ENCODE data around the gene HLA-DPB1.
"Not testable (repeated sequence)": the region's sequence is repeated elsewhere in the genome, so short reads cannot be mapped to it uniquely, and the experiment has no call there.

HLA-DPB1 gene

DNA sequence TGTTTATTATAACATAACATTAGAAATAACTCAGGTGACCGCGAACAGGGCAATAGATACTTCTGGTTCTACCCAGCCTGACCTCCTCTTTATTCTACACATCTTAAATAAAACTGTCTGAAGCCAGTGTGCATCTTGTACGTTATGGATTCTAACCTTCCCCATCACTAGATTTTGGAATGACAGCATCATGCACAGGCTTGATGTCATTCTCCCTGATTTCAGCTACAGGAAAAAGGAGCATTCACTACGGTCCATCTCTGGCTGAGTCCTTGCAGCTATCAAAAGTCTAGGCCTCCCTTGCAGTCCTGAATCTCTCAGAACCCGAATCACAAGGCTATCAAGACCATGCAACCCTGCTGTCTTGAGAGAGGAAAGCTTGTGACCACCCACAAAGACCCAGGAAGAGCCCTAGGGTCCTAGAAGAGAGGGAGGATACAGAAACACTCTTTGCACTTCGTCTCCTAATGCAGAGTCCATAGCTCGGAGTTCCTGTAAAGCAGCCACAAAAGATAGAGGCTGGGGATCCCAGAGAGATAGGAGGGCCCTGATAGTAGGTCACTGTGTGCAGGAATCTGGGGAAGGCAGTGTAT, 3.2 kb upstream of the HLA-DPB1 start:
- no peak for DNase-seq

DNA sequence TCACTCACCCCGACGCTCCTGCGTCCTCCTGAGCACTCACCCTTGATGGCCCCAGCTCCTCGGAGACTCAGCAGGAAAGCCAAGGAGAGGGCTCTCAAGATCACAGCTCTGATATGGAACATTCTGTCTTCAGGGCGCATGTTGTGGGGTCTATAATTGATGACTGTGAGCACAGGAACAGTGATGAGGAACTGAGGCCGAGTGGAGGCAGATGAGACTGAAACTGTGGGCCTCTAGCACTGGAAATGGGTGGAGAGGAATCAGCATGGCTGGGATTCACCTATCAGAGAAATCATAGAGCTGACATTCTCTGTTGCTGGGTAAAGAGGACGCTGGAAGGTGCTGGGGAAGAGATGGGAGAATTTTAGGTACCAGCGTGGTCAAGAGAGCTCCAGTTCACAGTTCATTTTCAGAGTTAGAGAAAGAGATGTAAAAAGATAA, 2.3 kb upstream of the HLA-DPB1 start, which contains the start of gene HLA-DPA1:
Gene HLA-DPA1 (minus strand): TSS at position 219 of the 441 bp plus-strand sequence.
- peak; percentile 19 for DNase-seq

DNA sequence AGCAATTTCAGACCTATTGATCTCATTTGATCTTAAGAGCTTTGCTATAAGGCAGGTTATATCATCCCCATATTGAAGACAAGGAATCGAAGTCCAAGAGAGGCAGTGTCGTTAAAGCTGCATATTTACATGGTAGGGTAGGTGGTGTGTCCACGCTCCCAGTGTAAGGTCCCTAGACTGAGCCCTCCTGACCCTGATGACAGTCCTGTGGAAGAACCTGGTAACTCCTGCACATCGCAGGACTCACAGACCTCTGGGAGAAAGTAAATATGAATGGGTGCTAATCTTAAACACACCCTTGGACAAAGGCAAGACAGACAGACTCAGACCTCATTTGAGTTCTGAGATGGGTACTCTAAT, 602 bp upstream of the HLA-DPB1 start:
- DNase-seq = no peak

DNA sequence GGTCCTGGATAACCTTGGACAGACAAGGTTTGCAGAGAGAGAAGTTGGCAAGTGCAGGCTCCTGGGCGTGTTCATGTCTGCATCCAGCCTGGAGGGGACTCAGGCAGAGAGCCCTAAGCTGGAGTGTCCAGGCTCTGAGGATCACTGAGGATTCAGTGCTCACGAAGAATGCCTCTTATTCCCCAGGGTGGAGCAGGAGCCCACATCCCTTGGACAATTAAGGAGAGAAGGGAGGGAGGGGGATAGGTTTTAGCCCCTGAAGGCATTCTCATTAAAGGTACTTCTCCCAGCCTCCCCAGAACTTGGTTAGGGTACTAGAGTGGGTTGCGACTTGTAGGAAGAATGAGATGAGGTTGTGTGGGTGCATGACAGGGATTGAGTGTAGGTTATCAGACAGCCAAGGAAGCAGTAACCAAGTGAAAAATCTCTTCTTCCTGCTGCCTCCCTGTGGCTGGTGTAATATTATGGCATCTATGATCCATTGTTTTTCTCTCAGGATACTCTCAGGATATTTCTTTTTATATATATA, 680 bp downstream of the HLA-DPB1 start:
- no peak for DNase-seq

DNA sequence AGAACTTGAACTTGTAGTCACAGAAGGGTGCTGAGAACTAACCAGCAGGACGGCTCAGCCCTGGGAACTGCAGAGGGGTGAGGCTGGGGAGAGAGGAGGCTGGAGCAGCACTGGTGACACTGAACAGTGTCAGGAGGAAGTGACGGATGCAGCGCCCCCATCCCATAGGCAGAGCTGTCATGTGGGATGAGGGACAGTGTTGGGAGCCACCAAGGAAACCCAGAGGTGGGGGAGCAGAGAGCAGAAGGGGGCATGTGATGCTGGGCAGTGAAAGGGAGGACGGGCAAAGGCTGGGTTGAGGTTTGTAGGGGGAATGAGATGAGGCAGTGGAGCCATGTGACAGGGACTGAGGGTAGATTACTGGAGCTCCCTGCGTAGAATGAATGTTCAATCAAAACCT, 2.1 kb downstream of the HLA-DPB1 start:
- no peak for DNase-seq

- no peak for DNase-seq
Measured at GRCh38 chr6:33078442-33078841, 2.7 kb downstream of the HLA-DPB1 start.

DNA sequence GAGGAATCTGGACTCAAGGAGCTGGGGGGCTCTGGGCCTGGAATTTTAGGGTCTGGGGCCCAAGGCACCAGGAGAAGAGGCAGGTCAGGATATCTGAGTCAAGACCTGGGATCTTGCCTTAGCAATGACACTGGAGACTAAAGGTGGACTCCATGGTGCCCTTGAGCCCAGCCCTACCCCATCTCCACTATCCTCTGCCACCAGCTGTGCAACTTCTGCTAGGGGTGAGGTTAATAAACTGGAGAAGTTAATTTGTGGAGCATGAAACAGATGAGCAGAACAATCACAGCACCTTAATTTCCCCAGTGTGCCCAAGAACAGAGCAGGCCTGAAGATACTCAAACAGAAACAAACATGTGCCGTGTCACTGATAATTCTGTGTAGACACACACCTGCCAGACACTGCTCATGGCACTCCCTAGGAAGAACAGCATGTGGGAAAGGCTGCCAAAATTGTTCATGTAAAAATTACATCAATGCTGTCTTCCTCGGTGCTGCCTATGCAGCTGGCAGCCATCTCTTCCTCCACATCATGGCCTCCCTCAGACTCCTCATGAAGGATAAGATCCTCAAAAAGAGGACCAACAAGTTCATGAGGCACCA, 3.2 kb downstream of the HLA-DPB1 start:
- DNase-seq = no peak

GRCh38 chr6:33079580-33079979, 3.8 kb downstream of the HLA-DPB1 start:
- DNase-seq = no peak

- no peak for DNase-seq
Measured at GRCh38 chr6:33080127-33081089, 4.6 kb downstream of the HLA-DPB1 start.

GRCh38 chr6:33081098-33081824, 5.5 kb downstream of the HLA-DPB1 start:
- no peak for DNase-seq

GRCh38 chr6:33082702-33083101, 6.9 kb downstream of the HLA-DPB1 start:
- DNase-seq = no peak

DNA sequence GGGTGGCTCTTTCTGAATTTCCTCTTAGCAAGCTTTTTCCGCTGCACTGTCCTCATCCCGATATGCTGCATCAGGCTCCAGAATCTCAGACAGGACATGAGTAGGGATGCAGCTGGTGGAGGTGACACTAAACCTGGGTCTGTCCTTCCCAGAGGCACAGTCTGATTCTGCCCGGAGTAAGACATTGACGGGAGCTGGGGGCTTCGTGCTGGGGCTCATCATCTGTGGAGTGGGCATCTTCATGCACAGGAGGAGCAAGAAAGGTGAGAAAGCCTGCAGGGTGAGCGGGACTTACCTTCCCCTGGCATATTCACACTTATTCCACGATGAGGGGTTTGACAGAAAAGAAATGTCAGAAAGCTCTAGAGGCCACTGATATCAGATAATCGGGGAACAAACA, 9.8 kb downstream of the HLA-DPB1 start:
- no peak for DNase-seq

- no peak for DNase-seq
Measured at GRCh38 chr6:33088258-33088930, 12.6 kb downstream of the HLA-DPB1 start.

DNA sequence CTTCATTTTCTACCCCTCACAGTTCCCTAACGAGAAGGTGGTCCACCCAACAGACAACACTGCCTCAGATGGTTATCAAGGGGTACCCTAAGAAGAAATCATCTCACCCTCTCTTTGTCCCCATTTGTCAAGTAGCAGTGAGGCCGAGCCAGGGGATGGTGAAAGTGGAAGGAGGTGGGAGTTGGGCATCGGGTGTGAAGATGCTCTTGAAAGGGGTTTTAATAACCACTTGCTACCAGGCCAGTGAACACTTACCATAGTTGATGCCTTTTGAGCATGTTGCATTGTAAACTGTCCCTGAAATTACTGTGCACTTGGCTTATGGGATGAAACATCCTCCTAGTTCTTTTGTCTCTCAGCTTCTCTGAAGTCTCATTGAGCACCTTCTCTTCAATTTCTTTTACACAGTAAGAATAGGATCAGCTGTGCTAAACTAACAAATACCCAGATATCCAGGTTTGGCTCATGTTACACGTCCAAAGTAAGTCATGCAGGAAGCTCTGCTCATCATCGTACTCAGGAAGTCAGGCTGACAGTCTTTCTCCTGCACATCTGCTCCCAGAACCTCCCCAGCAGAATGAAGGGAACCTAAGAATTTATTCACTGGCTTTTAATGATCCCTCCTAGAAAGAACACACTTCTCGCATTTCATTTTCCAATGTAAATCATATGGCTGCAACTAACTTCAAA, 13.3 kb downstream of the HLA-DPB1 start:
- no peak for DNase-seq

GRCh38 chr6:33091957-33092356, 16.2 kb downstream of the HLA-DPB1 start:
- no peak for DNase-seq

- DNase-seq = no peak
Measured at GRCh38 chr6:33092385-33092784, 16.6 kb downstream of the HLA-DPB1 start.

- DNase-seq = no peak
Measured at GRCh38 chr6:33093855-33094254, 18.1 kb downstream of the HLA-DPB1 start.

- DNase-seq = no peak
Measured at GRCh38 chr6:33095681-33096080, 19.9 kb downstream of the HLA-DPB1 start.

GRCh38 chr6:33101121-33101737, 25.4 kb downstream of the HLA-DPB1 start:
- not testable (repeated sequence) for DNase-seq

DNA sequence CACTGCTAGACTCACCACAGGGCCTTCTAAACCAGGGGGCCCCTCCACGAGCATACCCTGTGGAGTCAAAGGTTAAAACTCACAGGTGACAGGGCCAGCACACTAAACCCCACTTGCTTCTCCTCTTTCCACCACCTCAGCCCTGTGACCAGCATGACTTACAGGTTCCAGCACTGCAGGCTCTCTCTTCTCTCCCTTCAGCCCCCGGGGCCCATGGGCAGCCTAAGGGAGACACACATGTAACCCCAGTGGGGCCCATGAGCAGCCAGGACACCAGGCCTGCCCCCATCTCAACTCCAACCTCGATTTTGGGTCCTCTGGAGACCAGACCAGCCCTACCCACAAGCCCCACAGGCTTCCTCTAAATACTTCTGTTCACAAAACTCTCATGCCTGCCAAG, 28.0 kb downstream of the HLA-DPB1 start:
- DNase-seq = no peak

DNA sequence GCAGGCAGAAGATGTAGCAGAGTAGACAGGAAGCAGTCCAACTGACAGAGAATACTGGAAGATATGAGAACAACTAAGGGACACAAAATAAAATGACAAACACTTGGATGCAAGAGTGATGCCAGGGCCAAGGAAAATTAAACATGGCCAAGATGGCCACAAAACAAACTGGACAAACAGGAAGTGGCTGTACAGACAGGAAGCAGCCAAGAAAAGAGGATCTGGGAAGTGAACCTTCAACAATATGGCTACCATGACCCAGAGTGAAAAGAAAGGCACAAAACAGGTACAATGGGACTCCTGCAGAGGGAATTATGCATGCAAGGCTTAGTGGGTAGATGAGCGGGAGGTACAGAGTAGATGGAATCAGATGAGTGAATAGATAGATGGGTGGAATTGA, 29.1 kb downstream of the HLA-DPB1 start:
- no peak for DNase-seq

Measured in NCI-H526 treated with DMSO at 0.1 percent for 48 hours (cell line).